ENCODE data around the gene SEMA4C.

The SEMA4C gene

GRCh38 chr2:96823198-96823597, 46.7 kb downstream of the SEMA4C start:
- no peaks in the 10 kb centered on the region for H3K27me3 ChIP-seq (ENCODE audit: insufficient read depth, poor library complexity, severe bottlenecking)
- no peak overlapping the region for H3K27ac ChIP-seq (replicated peaks)
- H3K4me3 ChIP-seq (replicated peaks; ENCODE audit: insufficient read depth, low read length), result no peak overlapping the region
- no peak for TF ChIP-seq SPI1 (IDR thresholded peaks at IDR 0.05; ENCODE audit: borderline replicate concordance, low read depth)
- TF ChIP-seq REST (IDR thresholded peaks at IDR 0.05; ENCODE audit: insufficient replicate concordance, low read depth), result no peak
- no peak for TF ChIP-seq GABPA (IDR thresholded peaks at IDR 0.05; ENCODE audit: low read depth)
- no peak for TF ChIP-seq POLR2AphosphoS5 (IDR thresholded peaks at IDR 0.05; ENCODE audit: low read depth)
- TF ChIP-seq CTCF (IDR thresholded peaks at IDR 0.05; ENCODE audit: insufficient read depth, low read length), result no peak
- DNase-seq (ENCODE audit: low read depth in 1 of 2, low spot score in 1 of 2), result no peak

GRCh38 chr2:96822786-96823185, 47.1 kb downstream of the SEMA4C start:
- Histone ChIP-seq H3K27ac (replicated peaks) (no peak overlapping the region), H3K4me3 (replicated peaks; ENCODE audit: insufficient read depth, low read length) (no peak overlapping the region), H3K27me3 (ENCODE audit: insufficient read depth, poor library complexity, severe bottlenecking) (no peaks in the 10 kb centered on the region)
- no peak for DNase-seq (ENCODE audit: low read depth in 1 of 2, low spot score in 1 of 2)
- no peak for TF ChIP-seq GABPA (IDR thresholded peaks at IDR 0.05; ENCODE audit: low read depth)
- no peak for TF ChIP-seq REST (IDR thresholded peaks at IDR 0.05; ENCODE audit: insufficient replicate concordance, low read depth)
- TF ChIP-seq POLR2AphosphoS5 (IDR thresholded peaks at IDR 0.05; ENCODE audit: low read depth), result no peak
- no peak for TF ChIP-seq SPI1 (IDR thresholded peaks at IDR 0.05; ENCODE audit: borderline replicate concordance, low read depth)

- no peak overlapping the region for H3K4me3 ChIP-seq (replicated peaks; ENCODE audit: insufficient read depth, low read length)
- no peak for DNase-seq (ENCODE audit: low read depth in 1 of 2, low spot score in 1 of 2)
- no peak overlapping the region for H3K27ac ChIP-seq (replicated peaks)
- TF ChIP-seq CTCF (IDR thresholded peaks at IDR 0.05; ENCODE audit: insufficient read depth, low read length) (no peak), SPI1 (IDR thresholded peaks at IDR 0.05; ENCODE audit: borderline replicate concordance, low read depth) (no peak), GABPA (IDR thresholded peaks at IDR 0.05; ENCODE audit: low read depth) (no peak), POLR2AphosphoS5 (IDR thresholded peaks at IDR 0.05; ENCODE audit: low read depth) (no peak), REST (IDR thresholded peaks at IDR 0.05; ENCODE audit: insufficient replicate concordance, low read depth) (no peak)
- no peaks in the 10 kb centered on the region for H3K27me3 ChIP-seq (ENCODE audit: insufficient read depth, poor library complexity, severe bottlenecking)
Observed at GRCh38 chr2:96821113-96821675, 48.7 kb downstream of the SEMA4C start.
